Measurements from ENCODE around the gene SH3RF3.

The SH3RF3 gene

GRCh38 chr2:109260116-109260855 is 131.3 kb downstream of the SH3RF3 start:
- TF ChIP-seq POLR2A (IDR thresholded peaks at IDR 0.05; ENCODE audit: low read length), result no peak
- no peak for TF ChIP-seq GATA1 (IDR thresholded peaks at IDR 0.05; ENCODE audit: low read depth, low read length)
- no peak for DNase-seq

GRCh38 chr2:109260886-109261700 is 132.1 kb downstream of the SH3RF3 start:
- TF ChIP-seq POLR2A (IDR thresholded peaks at IDR 0.05; ENCODE audit: low read length) (no peak), GATA1 (IDR thresholded peaks at IDR 0.05; ENCODE audit: low read depth, low read length) (no peak)
- no peak for DNase-seq

- no peak for DNase-seq
- TF ChIP-seq POLR2A (IDR thresholded peaks at IDR 0.05; ENCODE audit: low read length), result no peak
- no peak for TF ChIP-seq GATA1 (IDR thresholded peaks at IDR 0.05; ENCODE audit: low read depth, low read length)
Measured at GRCh38 chr2:109261906-109262631, 133.1 kb downstream of the SH3RF3 start.

GRCh38 chr2:109264595-109265328 is 135.8 kb downstream of the SH3RF3 start:
- no peak for DNase-seq
- TF ChIP-seq GATA1 (IDR thresholded peaks at IDR 0.05; ENCODE audit: low read depth, low read length) (no peak), POLR2A (IDR thresholded peaks at IDR 0.05; ENCODE audit: low read length) (no peak)

GRCh38 chr2:109265369-109265768 is 136.4 kb downstream of the SH3RF3 start:
- TF ChIP-seq GATA1 (IDR thresholded peaks at IDR 0.05; ENCODE audit: low read depth, low read length) (no peak), POLR2A (IDR thresholded peaks at IDR 0.05; ENCODE audit: low read length) (no peak)
- no peak for DNase-seq

- no peak for TF ChIP-seq POLR2A (IDR thresholded peaks at IDR 0.05; ENCODE audit: low read length)
- no peak for TF ChIP-seq GATA1 (IDR thresholded peaks at IDR 0.05; ENCODE audit: low read depth, low read length)
- no peak for DNase-seq
Measured at GRCh38 chr2:109265953-109266352, 136.9 kb downstream of the SH3RF3 start.

- DNase-seq, result no peak
- TF ChIP-seq POLR2A (IDR thresholded peaks at IDR 0.05; ENCODE audit: low read length) (no peak), GATA1 (IDR thresholded peaks at IDR 0.05; ENCODE audit: low read depth, low read length) (no peak)
Measured at GRCh38 chr2:109266496-109266895, 137.5 kb downstream of the SH3RF3 start.

GRCh38 chr2:109266998-109267854 is 138.2 kb downstream of the SH3RF3 start:
- no peak for TF ChIP-seq POLR2A (IDR thresholded peaks at IDR 0.05; ENCODE audit: low read length)
- TF ChIP-seq GATA1 (IDR thresholded peaks at IDR 0.05; ENCODE audit: low read depth, low read length), result no peak
- DNase-seq, result no peak

- TF ChIP-seq GATA1 (IDR thresholded peaks at IDR 0.05; ENCODE audit: low read depth, low read length) (no peak), POLR2A (IDR thresholded peaks at IDR 0.05; ENCODE audit: low read length) (no peak)
- DNase-seq, result no peak
Measured at GRCh38 chr2:109268916-109269315, 139.9 kb downstream of the SH3RF3 start.

GRCh38 chr2:109269706-109270504 is 140.9 kb downstream of the SH3RF3 start:
- no peak for DNase-seq

GRCh38 chr2:109270505-109271312 is 141.7 kb downstream of the SH3RF3 start:
- no peak for DNase-seq
- TF ChIP-seq POLR2A (IDR thresholded peaks at IDR 0.05; ENCODE audit: low read length) (no peak), GATA1 (IDR thresholded peaks at IDR 0.05; ENCODE audit: low read depth, low read length) (no peak)

More at GRCh38 chr2:109269706-109270504, 140.9 kb downstream of the SH3RF3 start:
- TF ChIP-seq POLR2A (IDR thresholded peaks at IDR 0.05; ENCODE audit: low read length), result no peak
- TF ChIP-seq GATA1 (IDR thresholded peaks at IDR 0.05; ENCODE audit: low read depth, low read length), result no peak
